A673 (cell line): ENCODE data around the gene PXN. TPM values are rescaled to one million over a fixed set of nuclear protein-coding genes. Genes with fewer than 3 reads are reported as not detected.

ENCODE experiments used
- BruUV-seq: library from RNA; stranded (reverse); fragments of 400-500 nt; replicated peaks from 2 replicates; lab custom pipeline; 2021; lab: Mats Ljungman, UMichigan
- CTCF ChIA-PET: fragments of 300-600 bp; sonication (Branson Sonifier 250); formaldehyde crosslinking; loops from one replicate; lab custom pipeline; 2022; ENCODE audit warnings: antibody characterized with exemption; lab: Charles Lee
- POLR2A ChIA-PET: fragments of 300-600 bp; sonication (Branson Sonifier 250); formaldehyde crosslinking; loops from one replicate; lab custom pipeline; 2022; ENCODE audit warnings: antibody characterized with exemption; ENCODE audit not compliant: low non-redundant PET; lab: Charles Lee
- DNase-seq: peaks from one replicate; pipeline ENCODE4 v3.0.0-alpha.2; 2015; ENCODE audit warnings: low spot score
- H3K27ac ChIP-seq: fragments of 200-600 bp; sonication (generic); 2 replicates; pipeline ENCODE4 v1.5.1; 2016; ENCODE audit warnings: mixed run types, low read depth, mild to moderate bottlenecking, mixed read lengths, antibody characterized with exemption, low read length; ENCODE audit not compliant: poor library complexity, severe bottlenecking
- H3K27me3 ChIP-seq: fragments of 200-600 bp; sonication (generic); replicated peaks from 2 replicates; pipeline ENCODE4 v1.6.1; 2017; ENCODE audit warnings: mixed run types, low read depth, mild to moderate bottlenecking, mixed read lengths, antibody characterized with exemption, low read length; ENCODE audit not compliant: insufficient read depth, poor library complexity
- H3K36me3 ChIP-seq: fragments of 200-600 bp; sonication (generic); 2 replicates; pipeline ENCODE4 v1.6.1; 2016; ENCODE audit warnings: mixed run types, mild to moderate bottlenecking, mixed read lengths, antibody characterized with exemption, low read length; ENCODE audit not compliant: insufficient read depth, poor library complexity, severe bottlenecking
- H3K4me1 ChIP-seq: fragments of 200-600 bp; sonication (generic); 2 replicates; pipeline ENCODE4 v1.6.1; 2017; ENCODE audit warnings: mixed run types, mild to moderate bottlenecking, mixed read lengths, antibody characterized with exemption, low read length; ENCODE audit not compliant: insufficient read depth, poor library complexity, severe bottlenecking
- H3K4me3 ChIP-seq: fragments of 200-600 bp; sonication (generic); 2 replicates; pipeline ENCODE4 v1.5.1; 2016; ENCODE audit warnings: low read depth, mixed run types, mild to moderate bottlenecking, mixed read lengths, low read length; ENCODE audit not compliant: poor library complexity, severe bottlenecking
- H3K9me3 ChIP-seq: fragments of 200-600 bp; sonication (generic); 2 replicates; pipeline ENCODE4 v1.6.1; 2016; ENCODE audit warnings: mixed run types, low read depth, mild to moderate bottlenecking, mixed read lengths, antibody characterized with exemption, low read length; ENCODE audit not compliant: poor library complexity, severe bottlenecking
- CTCF ChIP-seq: fragments of 300-800, 200-600 bp; sonication (generic); conservative IDR thresholded peaks from 2 replicates; pipeline ENCODE4 v1.5.1; 2017; ENCODE audit warnings: low read depth, mild to moderate bottlenecking, antibody characterized with exemption, low read length, moderate library complexity, mixed read lengths
- EZH2 ChIP-seq: fragments of 200-600 bp; sonication (generic); IDR thresholded peaks from 2 replicates; pipeline ENCODE4 v1.6.1; 2017; ENCODE audit warnings: borderline replicate concordance, low read depth, mild to moderate bottlenecking, mixed read lengths, antibody characterized with exemption, low read length; ENCODE audit not compliant: poor library complexity, severe bottlenecking
- intact Hi-C: fragments of 100-400 bp; cut with micrococcal nuclease; formaldehyde crosslinking; loops from one replicate; pipeline ENCODE4 v1.10.0; 2022; ENCODE audit not compliant: unreplicated experiment
- total RNA-seq: library from RNA; stranded (reverse); gene quantifications from 2 replicates; pipeline ENCODE4 v1.2.3, GENCODE V29; 2021

Gene PXN
- total RNA-seq, 1 experiment from 2014 or later, result 127 TPM

GRCh38 chr12:120242275-120242799 is 23.2 kb downstream of the PXN start:
- Histone ChIP-seq H3K27me3 (no peaks in the 10 kb centered on the region), H3K4me1 (peaks cover 36% of the 10 kb centered on the region), H3K27ac (no peak overlapping the region), H3K36me3 (no peaks in the 10 kb centered on the region), H3K9me3 (no peaks in the 10 kb centered on the region), H3K4me3 (no peak overlapping the region)
- BruUV-seq, result no TSS peak
- DNase-seq, result no peak
- ChIA-PET POLR2A (no interaction called here), CTCF (interaction anchor here (0.5 kb wide), 1 partner anchor 13 kb away, joined by 3 read pairs; no protein-coding TSS in a partner anchor)
- intact Hi-C loops, result no loop called here
- TF ChIP-seq EZH2 (no peak), CTCF (no peak)

- CTCF ChIA-PET, result no interaction called here
- no peak overlapping the region for H3K27ac ChIP-seq
- DNase-seq, result no peak
- POLR2A ChIA-PET, result no interaction called here
- intact Hi-C loops, result no loop called here
- H3K27me3 ChIP-seq, result no peaks in the 10 kb centered on the region
- peaks cover 35% of the 10 kb centered on the region for H3K4me1 ChIP-seq
- H3K9me3 ChIP-seq, result no peaks in the 10 kb centered on the region
- no TSS peak for BruUV-seq
- H3K4me3 ChIP-seq, result no peak overlapping the region
- TF ChIP-seq EZH2 (no peak), CTCF (no peak)
- H3K36me3 ChIP-seq, result no peaks in the 10 kb centered on the region
Observed at GRCh38 chr12:120241561-120242274, 23.8 kb downstream of the PXN start.

- Histone ChIP-seq H3K4me3 (no peak overlapping the region), H3K36me3 (no peaks in the 10 kb centered on the region), H3K4me1 (peaks cover 42% of the 10 kb centered on the region), H3K9me3 (no peaks in the 10 kb centered on the region), H3K27me3 (no peaks in the 10 kb centered on the region), H3K27ac (no peak overlapping the region)
- CTCF ChIA-PET, result no interaction called here
- TF ChIP-seq EZH2 (no peak), CTCF (no peak)
- intact Hi-C loops, result no loop called here
- POLR2A ChIA-PET, result no interaction called here
- no peak for DNase-seq
- no TSS peak for BruUV-seq
Observed at GRCh38 chr12:120240495-120240833, 25.1 kb downstream of the PXN start.
